ENCODE measurements around the gene MAML3. TPM values are rescaled to one million over a fixed set of nuclear protein-coding genes. Genes with fewer than 3 reads are reported as not detected.
A peak's percentile ranks its signal among the peaks of the same experiment; 100 is the strongest.

The MAML3 gene
- total and polyA plus RNA-seq, 2 donors = 4.3 to 5.2 TPM

DNA sequence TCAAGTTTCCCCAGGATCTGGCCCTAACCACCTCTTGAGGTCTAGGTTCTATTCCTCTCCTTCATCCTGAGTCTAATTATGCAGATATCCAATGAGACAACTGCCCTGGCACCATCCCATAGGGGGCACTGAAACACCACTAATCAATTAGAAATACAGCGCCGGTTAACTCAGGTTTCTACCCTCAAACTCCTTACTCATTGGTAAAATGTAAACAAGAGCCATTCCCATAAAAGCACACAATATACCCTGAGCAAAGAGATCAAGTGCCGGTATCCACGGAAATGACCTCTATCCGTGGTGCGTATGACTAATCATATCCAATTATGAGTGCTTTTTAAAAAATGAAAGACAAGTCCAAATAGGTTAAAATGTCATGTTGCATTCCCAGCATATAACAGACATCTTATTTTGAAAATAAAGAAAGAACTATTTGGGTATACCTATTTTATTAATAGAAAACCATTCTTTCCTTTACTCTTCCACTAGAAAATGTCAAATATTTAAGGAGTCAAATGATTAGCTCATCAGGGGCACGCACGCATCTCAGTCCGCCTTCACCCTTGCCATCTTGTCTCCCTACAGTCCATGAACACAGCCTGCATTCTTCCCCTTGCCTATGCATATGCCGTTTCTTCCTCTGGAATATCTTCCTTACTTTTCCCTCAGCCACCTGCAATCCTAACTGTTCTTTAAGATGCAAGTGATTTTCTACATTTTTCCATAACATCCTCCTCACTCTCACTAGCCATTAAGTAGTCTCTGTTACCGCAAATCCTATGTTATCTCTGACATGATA, 141.1 kb downstream of the MAML3 start:
- DNase-seq (ENCODE audit: low read depth in 6 of 9, low spot score in 9 of 9) = peak; percentile 49 to 88 (median 70)
- no peaks in the 10 kb centered on the region for H3K36me3 ChIP-seq (ENCODE audit: control insufficient read depth in 2 of 2, insufficient read depth in 2 of 2, low read length in 1 of 2)
- H3K4me3 ChIP-seq (ENCODE audit: low read length in 2 of 2) = no peak overlapping the region
- H3K9me3 ChIP-seq (ENCODE audit: control insufficient read depth in 2 of 2, insufficient read depth in 1 of 2, low read length in 1 of 2) = peaks cover 0 to 4% of the 10 kb centered on the region in 2 donors
- peaks cover 0 to 7% of the 10 kb centered on the region in 2 donors for H3K4me1 ChIP-seq (ENCODE audit: control insufficient read depth in 2 of 2, insufficient read depth in 2 of 2, low read length in 2 of 2)
- H3K27me3 ChIP-seq (ENCODE audit: control insufficient read depth in 2 of 2, insufficient read depth in 1 of 2, low read length in 1 of 2) = no peaks in the 10 kb centered on the region
- H3K27ac ChIP-seq (ENCODE audit: low read depth in 1 of 2, low read length in 1 of 2) = no peak overlapping the region
- 50% methylated on average over 11 of the region's 11 CpGs for WGBS

- DNase-seq (ENCODE audit: low read depth in 6 of 9, low spot score in 9 of 9) = no peak
- Histone ChIP-seq H3K27ac (ENCODE audit: low read depth in 1 of 2, low read length in 1 of 2) (no peak overlapping the region), H3K36me3 (ENCODE audit: control insufficient read depth in 2 of 2, insufficient read depth in 2 of 2, low read length in 1 of 2) (no peaks in the 10 kb centered on the region), H3K27me3 (ENCODE audit: control insufficient read depth in 2 of 2, insufficient read depth in 1 of 2, low read length in 1 of 2) (no peaks in the 10 kb centered on the region), H3K4me3 (ENCODE audit: low read length in 2 of 2) (no peak overlapping the region), H3K4me1 (ENCODE audit: control insufficient read depth in 2 of 2, insufficient read depth in 2 of 2, low read length in 2 of 2) (no peaks in the 10 kb centered on the region), H3K9me3 (ENCODE audit: control insufficient read depth in 2 of 2, insufficient read depth in 1 of 2, low read length in 1 of 2) (no peaks in the 10 kb centered on the region)
- 94% methylated on average over 4 of the region's 4 CpGs for WGBS
These were observed 148.3 kb downstream of the MAML3 start for GRCh38 chr4:140005699-140006098.

GRCh38 chr4:140004922-140005627, 148.9 kb downstream of the MAML3 start:
- Histone ChIP-seq H3K27ac (ENCODE audit: low read depth in 1 of 2, low read length in 1 of 2) (no peak overlapping the region), H3K4me3 (ENCODE audit: low read length in 2 of 2) (no peak overlapping the region)
- no peak for DNase-seq (ENCODE audit: low read depth in 6 of 9, low spot score in 9 of 9)

DNA sequence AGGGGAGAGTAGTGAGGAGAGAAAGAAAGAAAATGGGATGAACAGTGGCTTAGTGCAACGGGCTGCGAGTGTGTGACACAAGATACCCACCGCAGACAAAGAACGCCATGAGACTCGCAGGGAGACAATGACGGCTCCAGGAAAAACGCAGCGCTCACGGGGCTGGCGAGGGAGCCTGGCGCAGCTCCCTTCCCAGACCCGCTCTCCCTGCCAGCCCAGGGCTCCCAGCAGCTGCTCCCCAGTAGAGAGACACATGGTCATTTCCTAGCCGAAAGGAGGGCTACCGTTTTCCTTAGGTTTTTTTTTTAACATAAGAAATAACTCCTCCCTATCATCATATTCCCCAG, 149.5 kb downstream of the MAML3 start:
- Histone ChIP-seq H3K9me3 (ENCODE audit: control insufficient read depth in 2 of 2, insufficient read depth in 1 of 2, low read length in 1 of 2) (no peaks in the 10 kb centered on the region), H3K4me3 (ENCODE audit: low read length in 2 of 2) (peak overlapping the region in 1 of 2 donors; percentile 15), H3K27me3 (ENCODE audit: control insufficient read depth in 2 of 2, insufficient read depth in 1 of 2, low read length in 1 of 2) (no peaks in the 10 kb centered on the region), H3K27ac (ENCODE audit: low read depth in 1 of 2, low read length in 1 of 2) (peak overlapping the region in 1 of 2 donors; percentile 15), H3K36me3 (ENCODE audit: control insufficient read depth in 2 of 2, insufficient read depth in 2 of 2, low read length in 1 of 2) (no peaks in the 10 kb centered on the region), H3K4me1 (ENCODE audit: control insufficient read depth in 2 of 2, insufficient read depth in 2 of 2, low read length in 2 of 2) (no peaks in the 10 kb centered on the region)
- 82% methylated on average over 14 of the region's 14 CpGs for WGBS
- no peak for DNase-seq (ENCODE audit: low read depth in 6 of 9, low spot score in 9 of 9)

More at GRCh38 chr4:140004922-140005627, 148.9 kb downstream of the MAML3 start:
- no peaks in the 10 kb centered on the region for H3K27me3 ChIP-seq (ENCODE audit: control insufficient read depth in 2 of 2, insufficient read depth in 1 of 2, low read length in 1 of 2)
- H3K4me1 ChIP-seq (ENCODE audit: control insufficient read depth in 2 of 2, insufficient read depth in 2 of 2, low read length in 2 of 2) = no peaks in the 10 kb centered on the region
- 93% methylated on average over 2 of the region's 2 CpGs for WGBS
- H3K9me3 ChIP-seq (ENCODE audit: control insufficient read depth in 2 of 2, insufficient read depth in 1 of 2, low read length in 1 of 2) = no peaks in the 10 kb centered on the region
- no peaks in the 10 kb centered on the region for H3K36me3 ChIP-seq (ENCODE audit: control insufficient read depth in 2 of 2, insufficient read depth in 2 of 2, low read length in 1 of 2)

GRCh38 chr4:140003876-140004548, 150.0 kb downstream of the MAML3 start:
- no peak overlapping the region for H3K4me3 ChIP-seq (ENCODE audit: low read length in 2 of 2)
- H3K27ac ChIP-seq (ENCODE audit: low read depth in 1 of 2, low read length in 1 of 2) = peak overlapping the region in 1 of 2 donors; percentile 15
- H3K4me1 ChIP-seq (ENCODE audit: control insufficient read depth in 2 of 2, insufficient read depth in 2 of 2, low read length in 2 of 2) = no peaks in the 10 kb centered on the region
- H3K27me3 ChIP-seq (ENCODE audit: control insufficient read depth in 2 of 2, insufficient read depth in 1 of 2, low read length in 1 of 2) = no peaks in the 10 kb centered on the region
- WGBS = 89% methylated on average over 6 of the region's 6 CpGs
- DNase-seq (ENCODE audit: low read depth in 6 of 9, low spot score in 9 of 9) = no peak
- H3K9me3 ChIP-seq (ENCODE audit: control insufficient read depth in 2 of 2, insufficient read depth in 1 of 2, low read length in 1 of 2) = no peaks in the 10 kb centered on the region
- H3K36me3 ChIP-seq (ENCODE audit: control insufficient read depth in 2 of 2, insufficient read depth in 2 of 2, low read length in 1 of 2) = no peaks in the 10 kb centered on the region

- H3K4me1 ChIP-seq (ENCODE audit: control insufficient read depth in 2 of 2, insufficient read depth in 2 of 2, low read length in 2 of 2) = no peaks in the 10 kb centered on the region
- H3K4me3 ChIP-seq (ENCODE audit: low read length in 2 of 2) = no peak overlapping the region
- no peak overlapping the region for H3K27ac ChIP-seq (ENCODE audit: low read depth in 1 of 2, low read length in 1 of 2)
- DNase-seq (ENCODE audit: low read depth in 6 of 9, low spot score in 9 of 9) = no peak
- no peaks in the 10 kb centered on the region for H3K27me3 ChIP-seq (ENCODE audit: control insufficient read depth in 2 of 2, insufficient read depth in 1 of 2, low read length in 1 of 2)
- no peaks in the 10 kb centered on the region for H3K9me3 ChIP-seq (ENCODE audit: control insufficient read depth in 2 of 2, insufficient read depth in 1 of 2, low read length in 1 of 2)
- 97% methylated on average over 1 of the region's 1 CpG for WGBS
- no peaks in the 10 kb centered on the region for H3K36me3 ChIP-seq (ENCODE audit: control insufficient read depth in 2 of 2, insufficient read depth in 2 of 2, low read length in 1 of 2)
These were observed 153.8 kb downstream of the MAML3 start for GRCh38 chr4:140000232-140000631.

DNA sequence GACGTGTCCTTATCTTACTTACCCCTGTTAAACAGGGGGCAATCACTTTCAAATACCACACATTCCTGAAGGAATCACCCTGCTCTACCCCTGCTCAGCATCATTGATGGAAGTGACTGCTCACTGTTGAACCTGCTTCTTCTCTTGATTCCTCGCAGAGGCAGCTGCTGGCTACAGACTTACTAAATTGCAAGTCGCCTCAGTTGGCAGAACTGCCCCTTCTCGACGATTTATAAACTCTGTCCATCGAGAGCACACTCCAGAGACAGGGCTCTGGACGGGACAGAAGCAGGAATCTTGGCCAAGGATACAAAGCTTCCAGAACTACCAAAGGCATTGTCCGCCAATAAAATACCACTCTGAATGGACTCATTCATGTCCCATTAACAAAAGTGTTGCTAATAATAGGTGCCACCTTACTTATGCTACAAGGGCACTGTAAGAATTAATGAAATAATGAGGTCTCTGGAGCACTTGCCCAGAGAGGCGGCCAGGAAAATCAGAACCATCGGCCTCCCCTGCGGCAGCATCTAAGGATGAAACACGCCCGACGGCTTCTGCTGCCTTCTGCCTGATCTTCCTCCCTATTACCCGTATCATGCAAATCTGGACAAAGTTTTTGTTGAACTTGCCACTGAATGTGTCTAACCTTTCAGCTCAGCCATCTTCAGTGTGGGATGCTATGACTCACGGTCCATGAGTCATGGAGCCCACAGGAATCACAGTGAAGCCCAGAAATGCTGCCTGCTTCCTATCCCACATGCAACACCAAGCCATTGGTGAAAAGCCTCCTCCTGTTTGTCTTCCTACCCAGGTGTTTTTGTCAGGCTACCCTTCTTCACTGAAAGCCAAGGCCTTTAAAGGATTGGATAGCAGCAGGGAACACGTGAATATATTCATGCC, 164.9 kb downstream of the MAML3 start:
- no peak for DNase-seq (ENCODE audit: low read depth in 6 of 9, low spot score in 9 of 9)
- no peaks in the 10 kb centered on the region for H3K36me3 ChIP-seq (ENCODE audit: control insufficient read depth in 2 of 2, insufficient read depth in 2 of 2, low read length in 1 of 2)
- no peak overlapping the region for H3K27ac ChIP-seq (ENCODE audit: low read depth in 1 of 2, low read length in 1 of 2)
- 98% methylated on average over 17 of the region's 17 CpGs for WGBS
- no peak overlapping the region for H3K4me3 ChIP-seq (ENCODE audit: low read length in 2 of 2)
- H3K4me1 ChIP-seq (ENCODE audit: control insufficient read depth in 2 of 2, insufficient read depth in 2 of 2, low read length in 2 of 2) = no peaks in the 10 kb centered on the region
- no peaks in the 10 kb centered on the region for H3K9me3 ChIP-seq (ENCODE audit: control insufficient read depth in 2 of 2, insufficient read depth in 1 of 2, low read length in 1 of 2)
- no peaks in the 10 kb centered on the region for H3K27me3 ChIP-seq (ENCODE audit: control insufficient read depth in 2 of 2, insufficient read depth in 1 of 2, low read length in 1 of 2)

- DNase-seq (ENCODE audit: low read depth in 6 of 9, low spot score in 9 of 9) = no peak
- Histone ChIP-seq H3K4me3 (ENCODE audit: low read length in 2 of 2) (no peak overlapping the region), H3K27ac (ENCODE audit: low read depth in 1 of 2, low read length in 1 of 2) (no peak overlapping the region), H3K36me3 (ENCODE audit: control insufficient read depth in 2 of 2, insufficient read depth in 2 of 2, low read length in 1 of 2) (no peaks in the 10 kb centered on the region), H3K27me3 (ENCODE audit: control insufficient read depth in 2 of 2, insufficient read depth in 1 of 2, low read length in 1 of 2) (no peaks in the 10 kb centered on the region), H3K9me3 (ENCODE audit: control insufficient read depth in 2 of 2, insufficient read depth in 1 of 2, low read length in 1 of 2) (no peaks in the 10 kb centered on the region), H3K4me1 (ENCODE audit: control insufficient read depth in 2 of 2, insufficient read depth in 2 of 2, low read length in 2 of 2) (no peaks in the 10 kb centered on the region)
- WGBS = 88% methylated on average over 7 of the region's 7 CpGs
These were observed 166.5 kb downstream of the MAML3 start for GRCh38 chr4:139987502-139987850.
